Adrenal gland (tissue), 5 donors: ENCODE results near the gene MARK3.

Experiments used
- CTCF ChIP-seq, 6 experiments: fragments of 450-650 bp in 4 of 6; fragments of 200-600 bp in 2 of 6; sonication (generic) in 1 of 6; IDR thresholded peaks; 1 replicate in 5 of 6; 2 replicates in 1 of 6; pipeline versions ENCODE4 v1.5.1 to v1.8.0; 2016 to 2021; ENCODE audit warnings: antibody characterized with exemption in 6 of 6, mild to moderate bottlenecking in 2 of 6, moderate library complexity in 1 of 6
- POLR2A ChIP-seq, 2 donors: fragments of 450-650 bp; IDR thresholded peaks; one replicate each; pipeline ENCODE4 v1.6.1; 2017; ENCODE audit warnings: antibody characterized with exemption in 2 of 2, mild to moderate bottlenecking in 2 of 2, moderate library complexity in 1 of 2
- donor health status: DM: no; HTN: no; CAD: no.

GRCh38 chr14:103480595-103480994, 95.4 kb downstream of the MARK3 start:
- TF ChIP-seq CTCF (IDR thresholded peaks at IDR 0.05) (no peak), POLR2A (IDR thresholded peaks at IDR 0.05) (no peak)
